GM19043 (cell line): ENCODE measurements around the gene MYO1F.

Experiments
- ATAC-seq: cut with Tn5 transposase; IDR thresholded peaks from one replicate; pipeline ENCODE4 v1.9.1; 2021; ENCODE audit warnings: low read depth; ENCODE audit not compliant: unreplicated experiment

MYO1F gene

DNA sequence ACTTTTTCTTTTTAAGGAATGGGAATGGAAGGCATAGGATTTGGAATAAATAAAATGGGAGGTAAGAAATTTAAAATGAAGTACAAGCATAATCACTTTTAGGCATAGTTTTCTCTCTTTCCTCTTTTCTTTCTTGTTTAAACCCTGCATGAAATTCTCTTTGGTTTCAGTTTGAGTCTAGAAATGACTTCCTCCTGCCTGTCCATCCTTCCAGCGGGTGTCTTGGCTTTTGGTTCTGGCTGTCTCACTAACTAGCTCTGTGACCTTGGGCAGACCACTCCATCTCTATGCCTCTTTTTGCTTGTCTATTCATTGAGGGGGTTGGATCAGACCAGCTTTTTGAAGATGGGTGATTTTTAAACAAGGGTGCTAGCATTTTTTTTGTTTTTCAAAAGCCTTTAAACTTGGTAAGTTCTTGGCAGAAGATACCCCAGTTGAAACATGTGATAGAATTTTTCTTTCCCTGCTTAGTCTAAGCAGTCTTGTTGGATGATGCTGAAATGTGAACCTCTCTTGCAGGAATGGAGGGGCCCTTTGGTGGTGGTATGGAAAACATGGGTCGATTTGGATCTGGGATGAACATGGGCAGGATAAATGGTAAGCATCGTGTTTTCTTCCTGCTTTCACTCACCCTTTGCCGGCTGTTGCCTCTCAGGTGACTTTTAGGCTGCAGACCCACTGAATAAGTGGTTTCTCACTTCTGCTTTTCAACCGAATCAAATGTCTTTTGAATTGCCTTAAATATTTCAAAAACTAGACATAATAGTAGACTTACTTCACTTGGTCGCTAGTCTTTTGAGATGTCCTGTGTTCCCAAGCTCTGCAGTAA is 103.4 kb downstream of the MYO1F start:
- no peak for ATAC-seq
